BJ (cell line): Measurements from ENCODE around the gene CISTR. TPM values are rescaled to one million over a fixed set of nuclear protein-coding genes. Genes with fewer than 3 reads are reported as not detected.

ENCODE experiments used
- CTCF ChIA-PET: fragments of 350-600 bp; formaldehyde crosslinking; extraction: SDS; loops from one replicate; lab custom pipeline; 2021; ENCODE audit warnings: antibody characterized with exemption, inconsistent platforms; lab: Yijun Ruan, JAX
- POLR2A ChIA-PET: fragments of 300-600 bp; sonication (Branson Sonifier 250); formaldehyde crosslinking; extraction: SDS; loops from one replicate; lab custom pipeline; 2021; ENCODE audit warnings: antibody characterized with exemption; lab: Charles Lee
- DNase-seq: peaks from one replicate; pipeline ENCODE4 v3.0.0-alpha.2; 2011; ENCODE audit warnings: low read depth
- H3K27me3 ChIP-seq: 2 replicates; pipeline ENCODE4 v1.6.0; 2011; ENCODE audit warnings: low read length; ENCODE audit not compliant: control insufficient read depth, insufficient read depth
- H3K36me3 ChIP-seq: 2 replicates; pipeline ENCODE4 v1.5.1; 2011; ENCODE audit warnings: low read length; ENCODE audit not compliant: control insufficient read depth, insufficient read depth
- H3K4me3 ChIP-seq: 2 replicates; pipeline ENCODE4 v1.5.1; 2011; ENCODE audit warnings: low read depth, mild to moderate bottlenecking, control low read depth, low read length
- polyA plus RNA-seq: library from polyadenylated mRNA; depleted of rRNA; stranded (reverse); fragments of >200 nt; gene quantifications from 2 replicates; pipeline ENCODE4 v1.2.3, GENCODE V29; 2011
- TF ChIP-seq, protein P1 (sequence below): IDR thresholded peaks from 2 replicates; pipeline ENCODE4 v1.5.1; 2011; ENCODE audit warnings: low read depth, mild to moderate bottlenecking, control low read depth, inconsistent platforms, low read length, moderate library complexity; ENCODE audit not compliant: insufficient read depth

Gene CISTR
- polyA plus RNA-seq, 1 experiment, result not detected

- CTCF ChIA-PET, result interaction anchor here (1.2 to 2.5 kb wide), 5 partner anchors 8 to 37 kb away, joined by 3 to 12 read pairs (median 7); no protein-coding TSS in a partner anchor
- Histone ChIP-seq H3K27me3 (peaks cover 66% of the 10 kb centered on the region), H3K36me3 (no peaks in the 10 kb centered on the region), H3K4me3 (no peak overlapping the region)
- DNase-seq, result no peak
- POLR2A ChIA-PET, result no interaction called here
- TF ChIP-seq, protein P1, sequence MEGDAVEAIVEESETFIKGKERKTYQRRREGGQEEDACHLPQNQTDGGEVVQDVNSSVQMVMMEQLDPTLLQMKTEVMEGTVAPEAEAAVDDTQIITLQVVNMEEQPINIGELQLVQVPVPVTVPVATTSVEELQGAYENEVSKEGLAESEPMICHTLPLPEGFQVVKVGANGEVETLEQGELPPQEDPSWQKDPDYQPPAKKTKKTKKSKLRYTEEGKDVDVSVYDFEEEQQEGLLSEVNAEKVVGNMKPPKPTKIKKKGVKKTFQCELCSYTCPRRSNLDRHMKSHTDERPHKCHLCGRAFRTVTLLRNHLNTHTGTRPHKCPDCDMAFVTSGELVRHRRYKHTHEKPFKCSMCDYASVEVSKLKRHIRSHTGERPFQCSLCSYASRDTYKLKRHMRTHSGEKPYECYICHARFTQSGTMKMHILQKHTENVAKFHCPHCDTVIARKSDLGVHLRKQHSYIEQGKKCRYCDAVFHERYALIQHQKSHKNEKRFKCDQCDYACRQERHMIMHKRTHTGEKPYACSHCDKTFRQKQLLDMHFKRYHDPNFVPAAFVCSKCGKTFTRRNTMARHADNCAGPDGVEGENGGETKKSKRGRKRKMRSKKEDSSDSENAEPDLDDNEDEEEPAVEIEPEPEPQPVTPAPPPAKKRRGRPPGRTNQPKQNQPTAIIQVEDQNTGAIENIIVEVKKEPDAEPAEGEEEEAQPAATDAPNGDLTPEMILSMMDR, result no peak
Observed at GRCh38 chr12:53739214-53740129, 12.3 kb downstream of the CISTR start.

GRCh38 chr12:53738406-53739213 is 13.2 kb downstream of the CISTR start:
- ChIA-PET CTCF (interaction anchor here (1.2 to 2.5 kb wide), 5 partner anchors 8 to 37 kb away, joined by 3 to 12 read pairs (median 7); no protein-coding TSS in a partner anchor), POLR2A (no interaction called here)
- TF ChIP-seq, protein P1, result no peak
- peaks cover 59% of the 10 kb centered on the region for H3K27me3 ChIP-seq
- no peak for DNase-seq
- H3K36me3 ChIP-seq, result no peaks in the 10 kb centered on the region
- H3K4me3 ChIP-seq, result no peak overlapping the region

GRCh38 chr12:53737951-53738405 is 13.8 kb downstream of the CISTR start:
- TF ChIP-seq, protein P1, result no peak
- no peak for DNase-seq
- CTCF ChIA-PET, result interaction anchor here (0.8 to 14.9 kb wide), 6 partner anchors 7 to 38 kb away, joined by 3 to 263 read pairs (median 6); partner anchors contain the start of gene CALCOCO1
- POLR2A ChIA-PET, result no interaction called here
- H3K36me3 ChIP-seq, result no peaks in the 10 kb centered on the region
- no peak overlapping the region for H3K4me3 ChIP-seq
- H3K27me3 ChIP-seq, result peaks cover 59% of the 10 kb centered on the region

DNA sequence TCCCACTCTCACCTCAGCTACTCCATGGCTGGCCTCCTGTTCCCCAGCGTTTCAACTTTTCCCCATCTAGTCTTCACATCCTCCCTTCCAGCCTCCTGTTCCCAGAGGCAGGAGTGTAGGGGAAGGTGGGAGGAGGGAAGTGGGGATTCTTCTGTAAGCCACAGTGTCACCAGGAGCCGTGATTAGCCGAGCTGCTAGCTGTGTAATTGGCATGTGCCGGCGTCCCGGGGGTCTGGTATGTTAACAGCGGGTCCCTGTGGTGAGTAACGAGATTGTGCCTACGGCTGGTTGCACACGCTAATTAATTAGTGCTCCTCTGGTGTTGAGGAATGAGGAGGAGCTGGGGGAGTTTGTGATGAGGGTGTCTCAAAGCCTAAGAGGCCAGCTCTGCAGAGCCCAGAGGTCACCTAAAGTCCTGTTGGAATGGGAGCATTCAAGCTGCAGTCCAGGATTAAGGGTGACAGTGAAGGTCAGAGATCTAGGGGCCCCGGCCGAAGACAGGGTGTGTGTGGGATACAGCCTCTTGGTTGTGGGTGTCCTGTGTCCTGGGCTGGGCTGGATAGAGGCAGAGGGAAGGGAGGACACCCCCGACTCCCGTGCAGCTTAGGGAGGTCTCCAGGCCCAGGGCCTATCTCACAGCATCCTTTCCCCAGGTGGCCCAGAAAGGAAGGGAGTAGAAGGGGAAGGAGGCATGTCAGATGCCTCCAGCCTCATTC is 14.5 kb downstream of the CISTR start:
- no peak for DNase-seq
- TF ChIP-seq, protein P1, result no peak
- POLR2A ChIA-PET, result no interaction called here
- CTCF ChIA-PET, result interaction anchor here (0.8 to 14.9 kb wide), 5 partner anchors 7 to 37 kb away, joined by 3 to 263 read pairs (median 8); partner anchors contain the start of gene CALCOCO1
- Histone ChIP-seq H3K36me3 (no peaks in the 10 kb centered on the region), H3K4me3 (no peak overlapping the region), H3K27me3 (peaks cover 55% of the 10 kb centered on the region)
